ENCODE results near the gene SHISA6.

The SHISA6 gene

GRCh38 chr17:11240841-11241610 is at the start of gene SHISA6:
TSS of gene SHISA6 (plus strand) at chr17:11241213.
- DNase-seq = no peak

GRCh38 chr17:11195801-11196200 is 45.2 kb upstream of the SHISA6 start:
- DNase-seq = no peak

- no peak for DNase-seq
These were observed 36.0 kb upstream of the SHISA6 start for GRCh38 chr17:11204991-11205390.

GRCh38 chr17:11205659-11206058 is 35.4 kb upstream of the SHISA6 start:
- DNase-seq = no peak

- DNase-seq = no peak
These were observed 31.1 kb upstream of the SHISA6 start for GRCh38 chr17:11209906-11210305.

GRCh38 chr17:11212792-11213191 is 28.2 kb upstream of the SHISA6 start:
- no peak for DNase-seq

GRCh38 chr17:11216976-11217375 is 24.0 kb upstream of the SHISA6 start:
- DNase-seq = no peak

- no peak for DNase-seq
These were observed 19.8 kb upstream of the SHISA6 start for GRCh38 chr17:11221196-11221595.

- DNase-seq = no peak
These were observed 19.3 kb upstream of the SHISA6 start for GRCh38 chr17:11221721-11222120.

GRCh38 chr17:11238705-11239104 is 2.3 kb upstream of the SHISA6 start:
- DNase-seq = no peak

- DNase-seq = no peak
These were observed 1.5 kb upstream of the SHISA6 start for GRCh38 chr17:11239379-11239970.

- no peak for DNase-seq
These were observed 772 bp upstream of the SHISA6 start for GRCh38 chr17:11240041-11240840.

- DNase-seq = no peak
These were observed 706 bp downstream of the SHISA6 start for GRCh38 chr17:11241611-11242226.

GRCh38 chr17:11242411-11242810 is 1.4 kb downstream of the SHISA6 start:
- DNase-seq = no peak

- no peak for DNase-seq
These were observed 3.8 kb downstream of the SHISA6 start for GRCh38 chr17:11244776-11245175.

GRCh38 chr17:11245187-11245586 is 4.2 kb downstream of the SHISA6 start:
- no peak for DNase-seq

GRCh38 chr17:11245791-11246190 is 4.8 kb downstream of the SHISA6 start:
- no peak for DNase-seq

- DNase-seq = no peak
These were observed 9.1 kb downstream of the SHISA6 start for GRCh38 chr17:11250161-11250560.

- no peak for DNase-seq
These were observed 10.6 kb downstream of the SHISA6 start for GRCh38 chr17:11251561-11252107.

- no peak for DNase-seq
These were observed 11.1 kb downstream of the SHISA6 start for GRCh38 chr17:11252146-11252545.

GRCh38 chr17:11256877-11257276 is 15.9 kb downstream of the SHISA6 start:
- DNase-seq = no peak

GRCh38 chr17:11264183-11264871 is 23.3 kb downstream of the SHISA6 start:
- DNase-seq = no peak
